ENCODE measurements around the gene IER5.
"Not testable (repeated sequence)": the region's sequence is repeated elsewhere in the genome, so short reads cannot be mapped to it uniquely, and the experiment has no call there.

IER5 gene

DNA sequence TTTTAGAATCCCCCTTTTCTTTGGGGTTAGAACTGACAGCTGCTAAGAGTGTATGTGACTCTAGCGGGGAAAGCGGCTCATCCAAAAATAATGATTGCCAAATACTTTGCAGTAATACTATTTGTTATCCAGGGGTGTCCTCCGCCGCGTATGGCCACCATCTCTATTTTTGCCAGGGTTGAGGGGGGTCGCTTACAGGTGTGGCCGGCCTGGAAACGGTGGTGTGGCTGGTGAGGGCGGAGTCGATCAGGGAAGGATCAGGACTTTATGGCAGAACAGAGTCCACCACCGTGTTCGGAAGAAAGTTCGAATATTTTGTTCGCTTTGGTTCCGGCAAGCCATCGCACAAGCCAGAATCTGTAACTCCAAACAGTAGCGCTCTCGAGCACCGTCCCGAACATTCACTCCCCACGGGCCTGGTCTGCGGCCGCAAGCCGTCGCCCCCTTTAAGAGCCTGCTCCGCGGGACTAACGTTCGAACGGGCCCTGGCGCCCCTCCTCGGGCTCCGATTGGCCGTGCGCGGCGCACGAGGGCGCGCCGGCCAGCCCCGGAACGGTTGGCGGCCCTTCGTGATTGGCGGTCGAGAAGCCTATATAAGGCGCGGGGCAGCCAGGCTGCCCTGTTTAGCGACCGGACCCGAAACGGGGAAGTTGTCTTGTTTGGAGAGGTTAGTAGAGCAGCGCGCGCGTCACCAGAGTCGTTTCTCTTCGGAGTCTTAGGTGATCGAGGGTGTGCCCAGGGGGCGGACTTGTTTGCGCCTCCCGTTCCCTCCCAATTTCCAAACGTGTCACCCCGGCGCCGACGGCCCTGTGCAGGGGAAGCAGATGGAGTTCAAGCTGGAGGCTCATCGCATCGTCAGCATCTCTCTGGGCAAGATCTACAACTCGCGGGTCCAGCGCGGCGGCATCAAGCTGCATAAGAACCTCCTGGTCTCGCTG is at the start of gene IER5:
Gene IER5 (plus strand): TSS at position 622 of the 938 bp plus-strand sequence. CDS start 203 bp downstream, at position 825.
- peak; percentile 97 for DNase-seq (ENCODE audit: low spot score)

DNA sequence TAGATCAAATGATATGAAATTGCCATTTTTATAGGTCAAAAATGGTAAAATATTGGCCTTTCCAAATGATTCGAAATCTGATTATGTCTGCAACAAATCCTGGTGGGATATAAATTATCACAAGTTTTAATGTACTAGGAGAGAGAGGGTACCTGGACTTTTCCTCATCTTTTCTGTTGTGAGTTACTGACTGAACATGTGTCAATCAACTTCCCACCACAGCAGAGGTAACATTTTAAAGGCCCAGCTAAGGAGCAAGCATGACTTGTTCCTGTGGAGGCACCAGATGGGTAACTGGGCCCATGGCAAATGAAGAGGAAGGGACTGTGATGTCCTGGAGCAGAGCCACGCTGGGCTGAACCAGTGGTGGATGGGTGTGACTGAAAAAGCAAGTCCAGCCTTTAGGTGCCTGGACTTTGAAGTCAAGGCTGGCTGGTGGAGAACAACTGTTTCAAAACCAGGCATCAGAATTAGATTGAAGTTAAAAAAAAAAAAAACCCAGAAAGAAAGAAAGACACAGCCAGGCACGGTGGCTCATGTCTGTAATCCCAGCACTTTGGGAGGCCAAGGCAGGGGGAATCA is 48.1 kb upstream of the IER5 start:
- no peak for DNase-seq (ENCODE audit: low spot score)

DNA sequence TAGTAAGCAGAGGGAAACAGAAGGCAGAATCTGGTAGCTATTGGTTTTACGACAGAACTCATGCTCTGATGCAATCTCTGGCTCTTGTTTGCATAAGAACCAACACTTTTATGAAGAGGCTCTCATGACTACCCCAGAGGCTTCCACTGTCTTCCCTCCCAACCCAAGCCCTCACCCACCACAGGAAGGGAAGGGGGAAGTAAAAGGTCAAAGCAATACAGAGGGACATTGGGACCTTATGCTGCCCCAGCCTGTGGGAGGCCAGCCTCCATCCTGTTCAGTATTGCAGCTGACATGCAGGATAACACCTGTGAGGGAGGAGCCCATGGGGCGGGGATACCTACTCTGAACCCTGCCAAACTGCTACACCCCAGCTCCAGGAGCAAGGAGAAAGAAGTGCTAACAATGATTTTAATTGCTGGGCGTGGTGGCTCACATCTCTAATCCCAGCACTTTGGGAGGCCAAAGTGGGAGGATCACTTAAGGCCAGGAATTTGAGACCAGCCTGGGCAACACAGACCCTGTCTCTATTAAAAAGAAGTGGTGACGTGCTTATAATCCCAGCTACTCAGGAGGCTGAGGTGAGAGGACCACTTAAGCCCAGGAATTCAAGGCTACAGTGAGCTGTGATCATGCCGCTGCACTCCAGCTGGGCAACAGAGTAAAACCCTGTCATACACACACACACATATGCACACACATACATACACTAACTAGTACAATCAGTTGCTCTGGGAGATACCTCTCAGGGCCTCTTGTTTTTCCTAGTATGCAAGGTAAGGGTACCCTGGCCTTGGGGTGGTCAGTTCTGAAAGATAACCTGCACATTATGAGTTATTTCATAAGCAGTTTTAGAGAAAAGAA is 45.2 kb upstream of the IER5 start:
- DNase-seq (ENCODE audit: low spot score) = peak; percentile 67

DNA sequence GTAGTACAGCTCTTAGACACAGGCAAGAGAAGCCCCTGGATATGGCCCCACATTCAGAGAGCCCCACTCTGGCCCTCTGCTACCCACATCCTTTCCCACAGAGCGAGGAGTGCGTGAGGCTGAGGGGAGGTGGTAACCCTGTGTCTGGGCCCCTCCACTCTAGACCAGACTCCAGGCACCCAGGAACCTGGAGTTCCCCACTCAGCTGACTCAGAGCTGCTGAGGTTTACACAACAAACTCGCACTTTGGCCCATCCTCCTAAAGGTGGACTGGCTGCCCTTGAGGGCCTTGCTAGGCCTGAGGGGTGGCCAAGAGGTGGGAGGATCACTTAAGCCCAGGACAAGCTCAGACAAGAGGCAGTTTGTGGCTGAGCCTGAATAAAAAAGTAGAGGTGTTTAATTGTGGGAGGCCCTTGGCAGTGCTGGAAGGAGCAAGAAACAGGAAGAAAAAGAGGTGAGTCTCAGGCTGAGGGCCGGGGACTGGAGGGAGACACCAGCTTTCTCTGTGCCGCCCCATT is 44.0 kb upstream of the IER5 start:
- DNase-seq (ENCODE audit: low spot score) = peak; percentile 24

DNA sequence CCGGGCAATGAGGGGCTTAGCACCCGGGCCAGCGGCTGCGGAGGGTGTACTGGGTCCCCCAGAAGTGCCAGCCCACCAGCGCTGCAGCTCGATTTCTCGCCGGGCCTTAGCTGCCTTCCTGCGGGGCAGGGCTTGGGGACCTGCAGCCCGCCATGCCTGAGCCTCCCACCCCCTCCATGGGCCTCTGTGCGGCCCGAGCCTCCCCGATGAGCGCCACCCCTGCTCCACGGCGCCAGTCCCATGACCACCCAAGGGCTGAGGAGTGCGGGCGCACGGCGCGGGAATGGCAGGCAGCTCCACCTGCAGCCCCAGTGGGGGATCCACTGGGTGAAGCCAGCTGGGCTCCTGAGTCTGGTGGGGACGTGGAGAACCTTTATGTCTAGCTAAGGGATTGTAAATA is 42.6 kb upstream of the IER5 start:
- not testable (repeated sequence) for DNase-seq (ENCODE audit: low spot score)

DNA sequence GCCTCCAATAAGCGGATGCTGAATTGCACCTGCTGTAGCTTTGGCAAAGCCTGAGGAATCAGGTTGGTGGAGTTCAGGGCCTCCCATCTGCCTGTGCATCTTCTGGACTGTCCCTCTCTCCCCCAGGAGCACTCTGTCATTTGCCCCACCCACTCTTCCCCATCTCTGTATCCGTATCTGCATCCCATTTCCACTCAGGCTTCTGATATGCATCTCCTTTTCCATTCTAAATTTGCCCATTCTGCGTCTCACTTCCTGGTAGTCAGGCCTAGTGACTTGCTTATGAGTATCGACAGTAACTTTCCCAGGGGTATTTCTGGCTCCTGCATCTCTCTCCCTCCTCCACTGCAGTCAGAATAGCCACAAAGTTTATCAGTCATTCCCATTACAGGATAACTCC is 39.1 kb upstream of the IER5 start:
- DNase-seq (ENCODE audit: low spot score) = no peak

DNA sequence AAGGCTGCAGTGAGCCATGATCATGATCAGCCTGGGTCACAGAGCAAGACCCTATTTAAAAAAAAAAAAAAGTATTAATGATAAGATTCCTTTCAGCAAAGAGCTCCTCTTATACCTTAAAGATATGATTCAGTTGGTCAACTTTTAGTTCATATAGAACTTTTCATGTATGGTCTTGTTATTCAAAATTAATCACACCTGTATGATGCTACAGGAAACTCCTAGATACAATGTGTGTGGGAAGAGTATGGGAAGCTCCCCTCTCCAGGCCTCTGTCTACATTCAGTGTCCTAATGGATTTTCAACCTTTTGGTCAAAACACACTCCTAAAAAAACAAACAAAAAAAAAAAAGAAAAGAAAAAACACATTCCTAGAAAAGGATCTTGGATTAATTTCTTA is 37.6 kb upstream of the IER5 start:
- DNase-seq (ENCODE audit: low spot score) = no peak

DNA sequence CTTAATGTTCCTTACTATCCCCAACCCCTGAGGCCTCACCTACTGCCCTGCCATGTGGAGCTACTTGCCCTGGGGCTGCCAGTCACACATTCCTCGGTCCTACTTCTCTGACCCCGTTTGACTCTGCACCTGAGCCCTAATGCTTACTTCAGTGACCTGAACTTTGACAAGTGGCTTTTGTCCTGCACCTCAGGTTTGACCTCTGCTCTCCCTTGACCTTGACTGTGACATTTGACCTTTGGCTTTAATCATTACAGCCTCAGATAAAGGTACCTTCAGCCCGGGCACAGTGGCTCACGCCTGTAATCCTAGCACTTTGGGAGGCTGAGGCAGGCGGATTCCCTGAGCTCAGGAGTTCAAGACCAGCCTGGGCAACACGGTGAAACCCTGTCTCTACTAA is 31.9 kb upstream of the IER5 start:
- DNase-seq (ENCODE audit: low spot score) = no peak

DNA sequence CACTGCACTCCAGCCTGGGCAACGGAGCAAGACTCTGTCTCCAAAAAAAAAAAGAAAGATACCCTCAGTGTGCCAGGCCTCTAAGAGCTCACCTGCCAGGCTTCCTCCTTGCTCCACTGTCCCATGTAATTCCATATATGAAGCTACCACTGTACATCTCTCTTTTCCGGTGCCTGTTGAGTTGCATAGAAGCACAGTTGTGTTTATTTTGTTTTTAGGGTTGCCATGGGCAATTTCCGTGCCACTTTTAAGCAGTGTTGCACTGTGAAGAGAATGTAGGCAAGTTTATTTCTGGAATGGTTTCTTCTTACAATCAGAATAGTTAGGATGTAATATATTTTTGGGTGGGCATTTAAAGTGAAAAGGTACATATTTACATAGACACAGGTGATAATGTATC is 31.4 kb upstream of the IER5 start:
- no peak for DNase-seq (ENCODE audit: low spot score)

DNA sequence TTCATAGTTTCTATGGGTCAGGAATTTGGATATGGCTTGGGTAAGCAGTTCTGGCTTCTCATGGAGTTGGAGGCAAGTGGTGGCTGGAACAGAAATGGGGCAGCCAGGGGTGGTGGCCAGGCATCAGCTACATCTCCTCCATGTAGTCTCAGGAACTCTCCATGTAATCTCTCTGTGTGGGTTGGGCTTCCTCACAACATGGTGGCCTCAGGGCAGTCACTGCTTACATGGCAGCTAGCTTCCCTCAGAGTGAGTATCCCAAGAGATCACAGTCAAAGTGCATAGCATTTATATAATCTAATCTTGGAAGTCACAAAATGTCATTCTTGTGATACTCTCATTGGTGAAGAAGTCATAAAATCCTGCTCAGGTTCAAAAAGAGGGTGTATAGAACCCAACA is 29.1 kb upstream of the IER5 start:
- no peak for DNase-seq (ENCODE audit: low spot score)

DNA sequence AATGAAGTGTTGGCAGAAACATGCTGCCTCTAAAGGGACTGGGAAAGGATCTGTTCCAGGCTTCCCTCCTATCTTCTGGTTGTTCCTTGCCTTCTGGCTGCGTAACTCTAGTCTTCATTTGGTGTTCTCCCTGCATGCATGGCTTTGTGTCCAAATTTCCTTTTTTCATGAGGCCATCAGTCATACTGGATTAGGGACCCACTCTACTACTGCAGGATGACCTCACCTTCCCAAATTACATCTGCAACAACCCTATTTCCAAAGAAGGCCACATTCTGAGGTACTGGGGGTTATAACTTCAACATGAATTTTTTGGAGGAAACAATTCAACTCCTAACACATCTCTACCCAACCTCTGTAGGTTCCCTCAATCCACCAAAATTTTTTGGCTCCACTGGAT is 28.4 kb upstream of the IER5 start:
- DNase-seq (ENCODE audit: low spot score) = no peak

DNA sequence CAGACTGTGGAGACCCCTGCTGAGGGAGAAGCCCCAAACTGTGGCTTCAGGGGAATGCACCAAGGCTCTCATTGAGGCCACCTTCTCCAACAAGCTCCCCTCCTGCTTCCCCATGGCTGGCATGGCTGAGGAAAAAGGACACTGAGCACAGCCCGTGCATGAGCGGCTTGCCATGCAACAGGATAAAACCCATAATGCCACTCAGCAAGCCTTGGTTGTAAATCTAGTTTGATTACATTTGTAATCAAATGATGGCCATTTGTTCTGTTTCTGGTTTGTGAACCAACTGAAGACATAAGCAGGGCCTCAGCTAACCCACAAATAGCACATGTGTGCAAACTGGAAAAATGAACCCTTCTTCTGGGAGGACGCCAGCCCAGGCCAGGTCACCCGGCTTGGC is 27.6 kb upstream of the IER5 start:
- DNase-seq (ENCODE audit: low spot score) = not testable (repeated sequence)

DNA sequence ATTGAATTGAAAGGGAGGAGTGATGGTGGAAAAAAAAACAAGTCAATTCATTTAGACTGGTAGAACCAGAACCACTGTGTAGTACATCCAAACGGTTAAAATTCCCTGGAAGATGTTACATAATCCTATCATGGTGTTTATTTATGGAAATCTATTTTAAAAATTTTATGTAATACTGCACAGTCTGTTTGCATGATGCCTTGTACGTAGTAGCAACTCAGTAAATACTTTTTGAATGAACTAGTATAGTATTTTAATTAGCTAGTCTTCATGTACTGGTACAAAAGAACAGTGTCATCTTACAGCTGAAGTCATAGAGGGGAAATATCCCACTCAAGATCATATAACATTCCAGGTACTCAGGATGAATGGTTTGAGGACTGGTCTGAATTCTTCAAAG is 27.0 kb upstream of the IER5 start:
- no peak for DNase-seq (ENCODE audit: low spot score)

DNA sequence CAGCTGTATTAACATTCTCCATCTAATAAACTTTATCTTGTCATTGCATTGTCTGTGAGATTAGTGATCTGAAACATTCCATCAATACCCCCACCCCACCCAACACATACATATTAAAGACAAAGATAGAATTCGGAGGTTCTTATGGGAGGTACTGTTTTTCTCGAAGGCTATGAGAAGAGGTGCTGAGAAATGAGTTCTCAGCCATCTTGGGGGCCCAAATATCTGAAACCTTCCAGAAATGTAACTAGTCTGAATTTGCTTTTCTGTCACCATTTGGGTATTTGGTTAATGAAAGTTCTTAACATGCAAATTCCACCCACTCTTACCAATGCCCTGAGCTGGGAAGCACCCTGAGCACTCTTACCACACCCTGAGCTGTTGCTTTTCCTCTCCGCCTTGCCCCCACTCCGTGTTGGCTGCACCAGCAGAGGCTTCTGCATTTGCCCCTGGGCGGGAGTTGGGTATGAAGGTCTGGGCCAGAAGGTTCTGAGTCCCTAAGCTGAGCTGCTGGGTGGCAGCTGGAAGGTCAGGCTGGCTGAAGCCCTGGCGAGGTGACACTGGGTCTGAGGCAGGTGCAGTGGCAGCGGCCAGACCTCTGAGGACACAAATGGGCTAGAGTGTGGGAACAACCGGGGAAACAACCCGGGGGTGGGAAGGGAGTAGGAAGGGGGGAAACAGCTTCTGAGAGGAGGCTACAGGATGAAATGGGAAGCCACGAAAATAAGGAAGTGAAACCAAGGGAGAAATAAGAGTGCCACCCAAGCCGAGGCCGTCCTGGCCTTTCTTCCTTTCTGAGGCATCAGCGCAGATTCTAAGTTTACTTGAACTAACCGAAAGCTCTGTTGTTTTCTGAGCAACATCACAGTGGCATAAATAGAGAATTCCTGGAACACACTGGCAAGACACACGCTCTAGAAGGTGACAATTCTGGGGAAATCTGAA is 26.3 kb upstream of the IER5 start:
- DNase-seq (ENCODE audit: low spot score) = no peak

DNA sequence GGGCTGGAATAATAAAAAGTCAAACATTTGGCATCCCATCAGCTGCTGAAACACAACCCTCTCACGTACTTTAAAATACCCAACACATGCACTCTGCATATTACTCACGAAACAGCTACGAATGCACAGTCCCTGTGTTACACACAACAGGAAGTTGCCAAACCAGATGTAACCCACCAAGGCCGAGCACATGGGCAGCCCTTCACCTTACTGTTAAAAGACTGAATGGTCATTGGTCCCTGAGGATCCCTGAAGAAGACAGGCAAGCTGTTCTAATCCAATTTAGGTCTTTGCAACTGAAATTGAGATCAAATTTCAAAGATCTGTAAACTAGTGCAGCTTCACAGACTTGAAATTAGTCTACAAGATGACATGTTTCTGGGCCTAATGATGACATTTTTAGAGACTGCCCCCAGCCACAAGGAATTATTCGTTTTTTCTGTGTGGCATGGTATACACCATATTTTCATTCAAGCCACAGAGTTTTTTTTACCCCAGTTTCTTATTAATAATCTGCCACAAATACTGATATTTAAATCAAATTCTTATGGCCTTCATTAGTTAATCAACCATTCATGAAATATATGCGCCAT is 25.6 kb upstream of the IER5 start:
- no peak for DNase-seq (ENCODE audit: low spot score)

DNA sequence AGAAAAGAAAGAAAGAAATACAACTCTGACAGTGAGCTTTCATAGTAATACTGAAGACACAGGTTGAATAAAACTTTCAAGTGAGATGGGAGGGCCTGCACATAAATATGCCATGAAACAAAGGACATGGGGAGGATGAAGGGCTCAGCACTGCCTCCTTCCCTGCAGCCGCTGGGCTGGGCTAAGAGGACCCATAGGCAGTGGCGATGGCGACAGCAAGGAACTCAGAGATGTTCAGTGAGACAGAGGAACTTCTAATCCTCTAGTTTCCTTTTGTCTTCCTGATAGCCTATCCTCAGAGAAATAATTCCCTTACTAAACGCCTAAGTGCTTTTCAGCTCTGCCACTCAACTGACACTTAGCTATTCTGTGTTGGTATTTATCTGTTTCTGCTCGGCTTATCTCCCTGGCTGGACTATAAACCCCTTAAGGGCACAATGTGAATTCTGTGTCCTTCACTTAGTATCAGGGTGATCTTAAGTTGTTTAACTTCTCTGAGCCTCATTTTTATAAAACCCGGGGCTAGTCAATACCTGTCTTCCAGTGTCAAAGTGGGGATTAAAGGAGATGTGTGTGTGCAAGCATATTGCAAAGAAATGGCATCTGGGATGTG is 24.4 kb upstream of the IER5 start:
- DNase-seq (ENCODE audit: low spot score) = no peak

DNA sequence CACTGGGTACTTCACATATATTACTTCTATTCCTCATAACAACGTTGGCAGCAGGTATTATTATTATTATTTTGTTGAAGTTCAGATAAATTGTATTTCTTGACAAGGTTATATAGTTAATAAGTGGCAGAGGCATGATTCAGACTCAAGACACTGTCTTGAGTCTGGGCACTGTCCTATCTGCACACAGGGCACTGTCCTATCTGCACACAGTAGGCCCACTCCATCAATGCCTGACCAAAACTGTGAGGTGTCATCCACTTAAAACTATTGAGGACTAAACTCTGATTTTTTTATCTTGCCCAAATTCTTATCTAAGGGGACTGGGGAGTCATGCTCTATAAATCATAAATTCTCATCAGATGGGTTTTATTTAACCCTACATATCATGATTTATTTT is 23.8 kb upstream of the IER5 start:
- DNase-seq (ENCODE audit: low spot score) = no peak

DNA sequence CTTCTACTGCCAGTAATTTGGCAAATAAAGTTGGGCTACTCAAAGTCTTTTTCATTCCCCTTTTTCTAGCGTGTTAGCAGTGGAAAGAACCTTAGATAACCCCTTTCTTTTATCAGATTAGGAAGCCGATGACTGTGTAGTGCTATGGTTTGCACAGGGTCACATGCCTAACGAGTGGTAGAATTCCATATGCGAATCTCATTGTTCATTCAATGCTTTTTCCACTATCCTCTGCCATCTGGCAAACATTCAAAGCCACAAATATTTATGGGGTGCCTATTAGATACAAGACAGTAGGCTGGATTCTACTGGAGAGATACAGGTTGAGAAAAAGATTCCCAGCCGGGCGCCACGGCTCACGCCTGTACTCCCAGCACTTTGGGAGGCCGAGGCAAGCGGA is 14.9 kb upstream of the IER5 start:
- no peak for DNase-seq (ENCODE audit: low spot score)

DNA sequence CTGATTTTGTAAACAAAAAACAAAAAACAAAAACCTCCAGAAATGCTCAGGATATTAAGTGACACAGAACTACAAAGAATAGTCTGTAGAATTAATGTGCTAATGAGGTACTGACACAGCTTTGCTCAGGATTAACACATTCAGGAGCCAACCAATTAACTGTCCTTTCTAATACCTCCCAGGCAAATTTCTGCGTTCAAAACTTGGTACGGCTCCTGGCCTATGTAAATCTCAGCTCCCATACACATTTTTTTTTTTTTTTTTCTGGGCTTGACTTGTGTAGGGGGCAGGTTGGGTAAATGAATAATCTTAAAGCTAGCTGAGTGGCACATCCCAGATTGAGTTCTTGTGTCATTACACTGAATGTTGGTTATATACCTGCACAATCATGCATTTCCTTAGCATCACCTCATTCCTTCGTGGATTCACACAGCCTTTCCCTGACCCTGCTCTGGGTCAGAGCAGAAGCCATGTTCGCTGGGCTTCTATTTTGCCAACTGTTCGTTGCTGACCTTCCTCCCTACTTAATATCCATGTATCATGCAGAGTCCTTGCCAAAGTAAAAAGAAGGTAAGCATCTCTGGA is 12.6 kb upstream of the IER5 start:
- no peak for DNase-seq (ENCODE audit: low spot score)

DNA sequence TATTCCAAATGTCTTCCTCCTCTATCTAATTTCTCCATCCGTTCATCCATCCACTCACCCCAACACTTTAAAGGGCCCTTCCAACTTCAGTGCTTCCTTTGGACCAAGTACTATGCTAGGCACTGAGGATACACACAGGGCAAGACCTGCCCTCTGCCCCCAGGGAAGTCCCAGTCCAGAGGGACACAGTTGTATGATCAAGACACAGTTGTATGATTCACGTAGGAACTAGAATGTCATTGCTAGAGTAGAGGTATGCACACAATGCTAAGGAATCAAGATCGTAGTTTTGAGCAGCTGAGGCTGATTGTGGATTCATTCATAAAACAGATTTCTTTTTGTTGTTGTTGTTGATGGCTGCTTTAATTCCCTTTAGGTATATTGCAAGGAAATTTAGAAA is 11.6 kb upstream of the IER5 start:
- no peak for DNase-seq (ENCODE audit: low spot score)

Measured in LoVo (cell line).